Ecto neural progenitor cell (in vitro differentiated cells): ENCODE results near the gene DHPS.
A peak's percentile ranks its signal among the peaks of the same experiment; 100 is the strongest.

Experiments used
- DNase-seq: peaks from one replicate; pipeline ENCODE4 v3.0.0-alpha.2; 2018; ENCODE audit warnings: low spot score

The DHPS gene

DNA sequence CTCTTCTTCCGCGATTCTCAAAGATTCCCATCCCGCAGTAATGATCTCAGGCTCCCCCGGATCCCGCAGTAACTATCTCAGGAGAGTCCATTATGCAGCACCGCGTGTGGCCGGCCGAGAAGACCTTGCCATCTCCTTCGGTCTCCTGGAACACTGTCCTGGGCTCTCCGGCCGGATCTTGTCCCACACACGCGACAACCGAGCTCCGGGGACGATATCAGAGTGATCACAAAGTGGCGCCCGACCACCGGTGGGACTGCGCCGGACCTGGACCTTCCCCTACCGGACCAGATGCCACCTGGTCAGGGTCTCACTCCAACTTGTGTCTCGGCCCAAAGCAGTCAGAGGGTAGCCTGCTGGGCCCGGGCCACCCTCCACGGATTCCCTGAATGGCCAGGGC lies 39.2 kb downstream of the DHPS start:
- DNase-seq = no peak

DNA sequence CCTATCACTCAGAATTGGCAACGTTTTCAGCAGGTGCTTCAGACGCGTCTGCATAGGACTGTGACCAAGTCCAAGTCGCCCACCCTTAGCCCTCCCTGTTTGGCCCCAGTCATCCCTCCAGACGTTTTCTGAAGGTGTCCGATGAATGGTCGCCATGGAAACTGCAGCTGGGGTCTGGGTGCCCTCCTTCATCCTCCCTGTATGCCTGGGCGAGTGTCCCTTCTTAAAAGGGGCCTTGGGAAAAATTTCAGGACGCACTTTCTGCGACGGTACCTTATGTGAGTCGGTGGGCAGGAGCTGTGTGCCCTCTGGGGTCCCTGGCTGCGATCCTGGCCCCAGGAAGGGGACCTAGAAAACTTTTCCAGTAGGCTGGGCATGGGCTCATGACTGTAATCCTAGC lies 40.2 kb downstream of the DHPS start:
- DNase-seq = no peak

DNA sequence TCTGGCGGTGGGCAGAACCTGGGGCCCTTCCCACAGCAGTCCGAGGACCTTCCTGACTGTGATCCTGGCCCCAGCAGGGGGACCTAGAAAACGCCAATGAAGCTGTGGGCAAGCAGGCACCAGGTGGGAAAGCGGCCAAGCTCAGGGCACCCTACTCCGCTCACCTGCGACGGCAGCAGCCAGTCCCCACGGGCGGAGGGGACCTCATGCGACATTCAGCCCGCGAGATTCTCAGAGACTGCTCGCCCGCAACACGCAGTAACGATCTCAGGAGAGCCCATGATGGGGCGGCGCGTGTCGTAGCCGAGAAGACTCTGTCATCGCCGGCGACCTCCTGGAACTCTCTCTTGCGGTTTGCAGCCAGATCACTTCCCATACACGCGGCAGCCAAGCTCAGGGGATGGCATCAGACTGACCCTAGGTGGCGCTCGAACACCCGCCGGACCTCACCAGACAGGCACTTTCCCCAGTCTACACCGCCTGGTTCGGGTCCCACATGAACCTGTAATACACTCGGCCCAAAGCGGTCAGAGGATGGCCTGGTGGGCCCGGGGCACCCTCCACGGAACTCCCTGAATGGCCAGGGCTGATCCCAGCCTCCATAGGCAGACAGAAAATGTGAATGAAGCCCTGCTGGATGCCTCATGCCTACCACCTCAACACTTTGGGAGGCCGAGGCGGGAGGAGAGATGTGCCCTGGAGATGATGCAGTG lies 41.6 kb downstream of the DHPS start:
- peak; percentile 85 for DNase-seq

DNA sequence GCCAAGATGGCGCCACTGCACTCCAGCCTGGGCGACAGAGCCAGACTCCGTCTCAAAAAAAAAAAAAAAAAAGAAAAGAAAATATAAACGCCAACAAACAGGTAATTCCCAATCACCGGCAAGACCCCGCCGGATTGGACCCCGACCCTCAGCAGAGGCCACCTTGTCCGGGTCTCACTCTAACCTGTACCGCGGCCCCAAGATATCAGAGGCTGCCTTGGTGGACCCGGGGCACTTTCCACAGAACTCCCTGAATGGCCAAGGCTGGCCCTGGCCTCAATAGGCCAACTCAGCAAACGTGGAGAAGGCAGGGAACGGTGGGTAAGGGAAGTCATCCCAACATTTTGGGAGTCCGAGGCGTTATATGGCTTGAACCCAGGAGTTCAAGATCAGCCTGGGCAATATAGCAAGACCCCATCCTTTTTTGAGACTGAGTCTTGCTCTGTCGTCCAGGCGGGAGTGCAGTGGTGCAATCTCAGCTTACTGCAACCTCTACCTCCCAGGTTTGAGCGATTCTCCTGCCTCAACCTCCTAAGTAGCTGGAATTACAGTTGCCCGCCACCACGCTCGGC lies 43.0 kb downstream of the DHPS start:
- DNase-seq = no peak

DNA sequence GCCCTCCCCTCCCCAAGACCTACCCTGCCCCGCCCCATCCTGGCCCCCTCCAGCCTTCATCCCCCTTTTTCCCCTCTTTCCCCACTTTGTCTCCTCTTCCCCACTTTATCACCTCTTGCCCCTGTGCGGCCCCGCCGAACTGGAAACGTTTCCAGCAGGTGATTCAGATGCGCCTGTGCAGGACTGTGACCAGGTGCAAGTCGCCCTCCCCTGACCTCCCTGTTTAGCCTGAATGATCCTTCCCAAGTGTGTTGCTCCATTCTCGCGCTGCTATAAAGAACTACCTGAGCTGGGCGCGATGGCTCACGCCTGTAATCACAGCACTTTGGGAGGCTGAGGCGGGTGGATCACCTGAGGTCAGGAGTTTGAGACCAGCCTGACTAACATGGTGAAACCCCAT lies 45.0 kb downstream of the DHPS start:
- DNase-seq = no peak

DNA sequence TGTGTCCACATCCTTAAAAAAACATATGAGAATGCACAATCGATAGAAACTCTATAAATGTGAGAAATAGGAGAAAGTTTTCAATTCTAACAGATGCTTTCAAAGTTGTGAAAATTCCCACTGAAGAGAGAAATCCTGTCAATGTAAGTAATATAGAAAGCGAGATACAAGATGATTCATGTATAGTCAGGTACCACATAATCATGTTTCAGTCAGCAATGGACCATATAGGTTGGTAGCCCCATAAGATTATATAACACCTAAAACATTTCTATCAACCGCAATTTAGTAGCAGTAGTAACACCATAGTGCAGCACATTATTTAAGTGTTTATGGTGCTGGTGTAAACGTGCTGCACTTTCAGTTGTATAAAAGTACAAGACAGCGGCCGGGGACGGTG lies 52.5 kb downstream of the DHPS start:
- no peak for DNase-seq

DNA sequence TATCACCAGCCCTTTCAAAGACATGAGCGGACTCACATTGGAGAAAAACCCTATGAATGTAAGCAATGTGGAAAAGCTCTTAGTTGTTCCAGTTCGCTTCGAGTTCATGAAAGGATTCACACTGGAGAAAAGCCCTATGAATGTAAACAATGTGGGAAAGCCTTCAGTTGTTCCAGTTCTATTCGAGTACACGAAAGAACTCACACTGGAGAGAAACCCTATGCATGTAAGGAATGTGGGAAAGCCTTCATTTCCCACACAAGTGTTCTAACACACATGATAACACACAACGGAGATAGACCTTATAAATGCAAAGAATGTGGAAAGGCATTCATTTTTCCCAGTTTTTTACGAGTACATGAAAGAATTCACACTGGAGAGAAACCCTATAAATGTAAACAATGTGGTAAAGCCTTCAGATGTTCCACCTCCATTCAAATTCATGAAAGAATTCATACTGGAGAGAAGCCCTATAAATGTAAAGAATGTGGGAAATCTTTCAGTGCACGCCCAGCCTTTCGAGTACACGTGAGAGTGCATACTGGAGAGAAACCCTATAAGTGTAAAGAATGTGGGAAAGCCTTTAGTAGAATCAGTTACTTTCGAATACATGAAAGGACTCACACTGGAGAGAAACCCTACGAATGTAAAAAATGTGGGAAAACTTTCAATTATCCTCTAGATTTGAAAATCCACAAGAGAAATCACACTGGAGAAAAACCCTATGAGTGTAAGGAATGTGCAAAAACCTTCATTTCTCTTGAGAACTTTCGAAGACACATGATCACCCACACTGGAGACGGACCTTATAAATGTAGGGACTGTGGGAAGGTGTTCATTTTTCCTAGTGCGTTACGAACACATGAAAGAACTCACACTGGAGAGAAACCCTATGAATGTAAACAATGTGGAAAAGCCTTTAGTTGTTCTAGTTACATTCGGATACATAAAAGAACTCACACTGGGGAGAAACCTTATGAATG lies 53.3 kb downstream of the DHPS start:
- DNase-seq = no peak

DNA sequence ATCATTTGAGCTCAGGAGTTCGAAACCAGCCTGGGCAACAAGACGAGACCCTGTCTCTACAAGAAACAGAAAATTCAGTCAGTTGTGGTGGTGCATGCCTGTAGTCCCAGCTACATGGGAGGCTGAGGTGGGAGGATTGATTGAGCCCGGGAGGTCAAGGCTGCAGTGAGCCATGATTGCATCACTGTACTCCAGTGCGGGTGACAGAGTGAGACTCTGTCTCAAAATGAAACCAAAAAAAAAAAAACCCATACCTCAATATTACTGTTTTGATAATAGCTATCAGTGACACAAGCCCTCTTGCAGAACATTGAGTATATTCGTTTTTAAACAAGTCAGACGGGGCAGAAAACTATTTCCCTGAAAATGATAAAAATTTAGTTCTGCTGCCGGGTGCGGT lies 54.7 kb downstream of the DHPS start:
- no peak for DNase-seq
